WERI-Rb-1 (cell line): ENCODE results near the gene TARS2.

Experiments
- DNase-seq: peaks from one replicate; pipeline ENCODE4 v3.0.0-alpha.2; 2020
- H3K27ac ChIP-seq: fragments of 250-450 bp; sonication (Bioruptor Pico); 2 replicates; pipeline ENCODE4 v1.5.1; 2020; ENCODE audit warnings: mild to moderate bottlenecking, moderate library complexity
- H3K27me3 ChIP-seq: fragments of 250-450 bp; sonication (Bioruptor Pico); 2 replicates; pipeline ENCODE4 v1.5.1; 2021; ENCODE audit warnings: mild to moderate bottlenecking, low read depth, moderate library complexity; ENCODE audit not compliant: insufficient read depth, severe bottlenecking
- H3K36me3 ChIP-seq: fragments of 250-450 bp; sonication (Bioruptor Pico); 2 replicates; pipeline ENCODE4 v1.5.1; 2020; ENCODE audit warnings: mild to moderate bottlenecking, moderate library complexity
- H3K4me3 ChIP-seq: 2 replicates; pipeline ENCODE4 v1.5.1; 2011; ENCODE audit warnings: low read depth, mild to moderate bottlenecking, control low read depth, low read length
- H3K9me3 ChIP-seq: fragments of 250-450 bp; sonication (Bioruptor Pico); 2 replicates; pipeline ENCODE4 v1.5.1; 2021; ENCODE audit warnings: mild to moderate bottlenecking, moderate library complexity; ENCODE audit not compliant: severe bottlenecking
- TF ChIP-seq, protein P1 (sequence below): IDR thresholded peaks from 2 replicates; pipeline ENCODE4 v1.5.1; 2011; ENCODE audit warnings: low read depth, mild to moderate bottlenecking, control low read depth, inconsistent platforms, low read length

Gene TARS2

DNA sequence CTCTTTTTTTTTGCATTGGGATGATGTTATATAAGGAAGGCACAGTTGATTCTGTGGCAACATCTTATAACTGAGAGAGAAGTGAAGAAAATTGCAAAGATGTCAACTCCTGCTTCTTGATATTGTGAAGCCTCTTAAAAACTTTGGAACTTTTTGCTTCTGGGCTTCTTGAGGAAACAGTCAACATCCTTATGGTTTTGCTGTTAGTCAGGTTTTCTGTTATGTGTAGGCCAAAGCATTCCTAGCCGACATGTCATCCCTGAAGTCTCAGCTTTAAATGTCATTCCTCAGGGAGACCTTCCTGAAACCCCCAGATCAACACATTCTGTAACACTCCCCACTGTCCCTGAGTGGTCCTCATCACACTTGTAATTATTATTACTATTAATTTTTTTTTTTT lies 41.0 kb downstream of the TARS2 start:
- H3K27ac ChIP-seq, result no peak overlapping the region
- no peak for DNase-seq

GRCh38 chr1:150529017-150529416 lies 41.8 kb downstream of the TARS2 start:
- Histone ChIP-seq H3K27me3 (no peaks in the 10 kb centered on the region), H3K4me3 (no peak overlapping the region), H3K27ac (no peak overlapping the region), H3K36me3 (no peaks in the 10 kb centered on the region), H3K9me3 (peaks cover 3% of the 10 kb centered on the region)
- no peak for DNase-seq
- TF ChIP-seq, protein P1, sequence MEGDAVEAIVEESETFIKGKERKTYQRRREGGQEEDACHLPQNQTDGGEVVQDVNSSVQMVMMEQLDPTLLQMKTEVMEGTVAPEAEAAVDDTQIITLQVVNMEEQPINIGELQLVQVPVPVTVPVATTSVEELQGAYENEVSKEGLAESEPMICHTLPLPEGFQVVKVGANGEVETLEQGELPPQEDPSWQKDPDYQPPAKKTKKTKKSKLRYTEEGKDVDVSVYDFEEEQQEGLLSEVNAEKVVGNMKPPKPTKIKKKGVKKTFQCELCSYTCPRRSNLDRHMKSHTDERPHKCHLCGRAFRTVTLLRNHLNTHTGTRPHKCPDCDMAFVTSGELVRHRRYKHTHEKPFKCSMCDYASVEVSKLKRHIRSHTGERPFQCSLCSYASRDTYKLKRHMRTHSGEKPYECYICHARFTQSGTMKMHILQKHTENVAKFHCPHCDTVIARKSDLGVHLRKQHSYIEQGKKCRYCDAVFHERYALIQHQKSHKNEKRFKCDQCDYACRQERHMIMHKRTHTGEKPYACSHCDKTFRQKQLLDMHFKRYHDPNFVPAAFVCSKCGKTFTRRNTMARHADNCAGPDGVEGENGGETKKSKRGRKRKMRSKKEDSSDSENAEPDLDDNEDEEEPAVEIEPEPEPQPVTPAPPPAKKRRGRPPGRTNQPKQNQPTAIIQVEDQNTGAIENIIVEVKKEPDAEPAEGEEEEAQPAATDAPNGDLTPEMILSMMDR, result no peak

More for the DNA sequence above, 41.0 kb downstream of the TARS2 start:
- H3K36me3 ChIP-seq, result no peaks in the 10 kb centered on the region
- H3K4me3 ChIP-seq, result no peak overlapping the region
- no peaks in the 10 kb centered on the region for H3K27me3 ChIP-seq
- peaks cover 3% of the 10 kb centered on the region for H3K9me3 ChIP-seq
- TF ChIP-seq, protein P1, result no peak

DNA sequence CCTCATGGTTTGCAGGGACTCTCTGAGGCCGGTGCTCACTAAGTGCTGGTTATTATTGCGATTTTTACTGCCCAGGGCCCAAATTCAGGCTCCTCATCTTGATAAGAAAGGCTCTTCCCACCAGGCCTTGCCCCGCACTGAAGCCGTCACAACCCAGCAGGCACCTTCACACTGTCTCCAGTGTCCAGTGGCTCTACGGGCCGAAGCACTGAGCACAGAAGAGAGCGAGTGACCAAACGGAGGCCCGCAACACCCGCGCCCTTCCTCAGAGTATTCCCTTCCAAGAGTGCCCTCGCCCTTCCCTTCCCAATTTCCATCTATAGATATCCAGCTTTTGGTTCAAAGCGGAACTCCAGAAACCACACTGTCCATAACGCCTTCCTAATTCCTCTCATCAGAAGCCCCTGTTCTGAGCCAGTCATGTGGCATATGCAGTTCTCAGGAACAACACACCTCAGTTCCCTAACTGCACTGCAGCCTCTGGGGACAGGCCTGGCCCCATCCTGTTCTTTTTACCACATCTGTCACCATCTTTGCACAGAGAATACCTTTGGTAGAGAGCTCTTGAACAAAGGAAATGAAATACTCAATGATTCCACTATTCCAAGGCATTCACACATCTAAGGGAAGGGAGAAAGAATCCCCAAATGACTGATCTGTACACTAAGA lies 43.4 kb downstream of the TARS2 start:
- no peak for DNase-seq
- TF ChIP-seq, protein P1, result no peak
- Histone ChIP-seq H3K4me3 (no peak overlapping the region), H3K9me3 (peaks cover 3% of the 10 kb centered on the region), H3K27me3 (no peaks in the 10 kb centered on the region), H3K36me3 (no peaks in the 10 kb centered on the region), H3K27ac (no peak overlapping the region)

- no peak for DNase-seq
- peaks cover 3% of the 10 kb centered on the region for H3K9me3 ChIP-seq
- H3K27ac ChIP-seq, result no peak overlapping the region
- H3K36me3 ChIP-seq, result no peaks in the 10 kb centered on the region
- no peak overlapping the region for H3K4me3 ChIP-seq
- TF ChIP-seq, protein P1, result no peak
- H3K27me3 ChIP-seq, result no peaks in the 10 kb centered on the region
Observed at GRCh38 chr1:150532860-150533259, 45.6 kb downstream of the TARS2 start.

DNA sequence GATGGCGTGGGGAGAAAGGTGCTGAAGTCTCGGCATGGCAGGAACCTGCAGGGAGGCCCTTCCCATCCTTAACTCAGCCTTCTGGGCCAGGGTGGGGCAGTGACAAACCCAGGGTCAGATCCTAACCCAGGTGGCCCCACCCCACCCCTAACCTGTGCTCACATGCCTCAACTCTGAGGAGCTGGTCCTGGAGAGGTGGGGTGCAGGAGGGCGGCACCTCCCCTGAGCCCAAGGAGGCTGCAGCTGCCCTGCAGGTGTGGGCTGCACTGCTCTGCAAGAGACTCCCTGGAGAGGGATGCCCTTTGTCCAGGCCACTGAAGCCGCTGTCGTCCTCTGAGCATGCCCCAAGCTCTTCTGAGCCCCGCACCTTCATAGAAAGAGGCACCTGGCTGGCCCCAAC lies 46.8 kb downstream of the TARS2 start:
- TF ChIP-seq, protein P1, result no peak
- Histone ChIP-seq H3K27me3 (no peaks in the 10 kb centered on the region), H3K9me3 (peaks cover 3% of the 10 kb centered on the region), H3K27ac (no peak overlapping the region), H3K36me3 (no peaks in the 10 kb centered on the region), H3K4me3 (no peak overlapping the region)
- no peak for DNase-seq
